Measurements from ENCODE around the gene TMED6.
"Not testable (repeated sequence)": the region's sequence is repeated elsewhere in the genome, so short reads cannot be mapped to it uniquely, and the experiment has no call there.

The TMED6 gene

DNA sequence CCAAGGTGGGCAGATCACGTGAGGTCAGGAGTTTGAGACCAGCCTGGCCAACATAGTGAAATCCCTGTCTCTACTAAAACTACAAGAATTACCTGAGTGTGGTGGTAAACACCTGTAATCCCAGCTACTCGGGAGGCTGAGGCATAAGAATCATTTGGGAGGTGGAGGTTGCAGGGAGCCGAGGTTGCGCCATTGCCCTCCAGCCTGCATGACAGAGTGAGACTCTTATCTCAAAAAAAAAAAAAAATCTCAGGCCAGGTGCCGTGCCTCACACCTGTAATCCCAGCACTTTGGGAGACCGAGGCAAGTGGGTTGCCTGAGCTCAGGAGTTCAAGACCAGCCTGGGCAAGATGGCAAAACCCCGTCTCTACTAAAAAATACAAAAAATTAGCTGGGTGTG is 54.8 kb downstream of the TMED6 start:
- FAIRE-seq, result not testable (repeated sequence)

GRCh38 chr16:69294051-69294450 is 57.5 kb downstream of the TMED6 start:
- no peak for FAIRE-seq

GRCh38 chr16:69293401-69293800 is 58.2 kb downstream of the TMED6 start:
- FAIRE-seq, result no peak
